H1 (cell line): ENCODE results near the gene MTX3. TPM values are rescaled to one million over a fixed set of nuclear protein-coding genes. Genes with fewer than 3 reads are reported as not detected.

Experiments
- CBX5 ChIP-seq: fragments of 300-800, 300-1000 bp; sonication (generic); IDR thresholded peaks from 2 replicates; pipeline ENCODE4 v1.7.1; 2016; ENCODE audit warnings: antibody characterized with exemption, low read length, low read depth
- EGR1 ChIP-seq: IDR thresholded peaks from 2 replicates; pipeline ENCODE4 v1.6.1; 2011; ENCODE audit warnings: low read depth, low read length, borderline replicate concordance
- EZH2 ChIP-seq: fragments of 200-600 bp; sonication (generic); IDR thresholded peaks from 2 replicates; pipeline ENCODE4 v1.7.1; 2012; ENCODE audit warnings: low read depth, mild to moderate bottlenecking, moderate library complexity, low read length, inconsistent platforms; ENCODE audit not compliant: severe bottlenecking
- KDM5A ChIP-seq: fragments of 200-600 bp; IDR thresholded peaks from 2 replicates; pipeline ENCODE4 v1.7.1; 2012; ENCODE audit warnings: mild to moderate bottlenecking, low read length, inconsistent platforms, mixed read lengths
- TAF7 ChIP-seq: optimal IDR thresholded peaks from 2 replicates; pipeline ENCODE3; 2011; ENCODE audit warnings: low read depth, mild to moderate bottlenecking, inconsistent platforms, low read length, moderate library complexity, borderline replicate concordance
- polyA plus RNA-seq, 7 experiments: library from polyadenylated mRNA; depleted of rRNA in 3 of 7; stranded (reverse) in 5 of 7; unstranded in 2 of 7; fragments of >200 nt in 5 of 7; fragments of 200-250 nt in 2 of 7; gene quantifications; 1 replicate in 5 of 7; 2 replicates in 1 of 7; 4 replicates in 1 of 7; pipeline versions ENCODE4 v1.2.1 to v1.2.3, GENCODE V29; 2011 to 2013; ENCODE audit warnings: missing spikeins in 2 of 7, mixed read lengths in 2 of 7
- total RNA-seq: library from RNA; stranded (reverse); fragmentation: NEBNext Ultra II Directional; extraction: Animal tissue kit (Norgen Biotek cat#: 25700); gene quantifications from 2 replicates; pipeline ENCODE4 v1.2.1, GENCODE V29; 2021
- TF ChIP-seq, protein P1 (sequence below): fragments of 300-600 bp; sonication (generic); IDR thresholded peaks from 2 replicates; pipeline ENCODE4 v1.7.1; 2012; ENCODE audit warnings: low read length, moderate library complexity, mild to moderate bottlenecking, inconsistent platforms; ENCODE audit not compliant: insufficient replicate concordance

MTX3 gene
- total and polyA plus RNA-seq, 2 of the 8 experiments (the other 6 are each of a cell fraction or from before 2014, with no cell fraction given) = 9.4 to 28.8 TPM

DNA sequence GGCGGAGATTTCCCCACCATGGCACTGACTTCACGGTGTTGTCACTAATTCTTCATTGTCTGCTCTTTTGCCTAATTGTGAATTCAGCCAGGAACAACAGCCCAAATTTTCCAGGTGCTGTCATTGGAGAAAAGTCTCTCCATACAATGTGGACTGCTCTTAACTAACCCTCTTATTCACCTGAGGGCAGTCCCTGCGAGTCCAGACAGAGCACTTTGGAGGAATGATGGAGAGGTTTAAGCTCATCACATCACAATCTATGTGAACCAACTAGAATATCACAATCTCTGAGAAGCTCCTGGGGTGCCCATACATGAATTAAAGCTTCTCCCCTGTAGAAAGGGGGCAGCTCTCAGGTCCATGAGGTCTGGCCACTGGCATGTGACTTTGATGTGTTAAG is 56.4 kb downstream of the MTX3 start (continued):
- TF ChIP-seq, protein P1, sequence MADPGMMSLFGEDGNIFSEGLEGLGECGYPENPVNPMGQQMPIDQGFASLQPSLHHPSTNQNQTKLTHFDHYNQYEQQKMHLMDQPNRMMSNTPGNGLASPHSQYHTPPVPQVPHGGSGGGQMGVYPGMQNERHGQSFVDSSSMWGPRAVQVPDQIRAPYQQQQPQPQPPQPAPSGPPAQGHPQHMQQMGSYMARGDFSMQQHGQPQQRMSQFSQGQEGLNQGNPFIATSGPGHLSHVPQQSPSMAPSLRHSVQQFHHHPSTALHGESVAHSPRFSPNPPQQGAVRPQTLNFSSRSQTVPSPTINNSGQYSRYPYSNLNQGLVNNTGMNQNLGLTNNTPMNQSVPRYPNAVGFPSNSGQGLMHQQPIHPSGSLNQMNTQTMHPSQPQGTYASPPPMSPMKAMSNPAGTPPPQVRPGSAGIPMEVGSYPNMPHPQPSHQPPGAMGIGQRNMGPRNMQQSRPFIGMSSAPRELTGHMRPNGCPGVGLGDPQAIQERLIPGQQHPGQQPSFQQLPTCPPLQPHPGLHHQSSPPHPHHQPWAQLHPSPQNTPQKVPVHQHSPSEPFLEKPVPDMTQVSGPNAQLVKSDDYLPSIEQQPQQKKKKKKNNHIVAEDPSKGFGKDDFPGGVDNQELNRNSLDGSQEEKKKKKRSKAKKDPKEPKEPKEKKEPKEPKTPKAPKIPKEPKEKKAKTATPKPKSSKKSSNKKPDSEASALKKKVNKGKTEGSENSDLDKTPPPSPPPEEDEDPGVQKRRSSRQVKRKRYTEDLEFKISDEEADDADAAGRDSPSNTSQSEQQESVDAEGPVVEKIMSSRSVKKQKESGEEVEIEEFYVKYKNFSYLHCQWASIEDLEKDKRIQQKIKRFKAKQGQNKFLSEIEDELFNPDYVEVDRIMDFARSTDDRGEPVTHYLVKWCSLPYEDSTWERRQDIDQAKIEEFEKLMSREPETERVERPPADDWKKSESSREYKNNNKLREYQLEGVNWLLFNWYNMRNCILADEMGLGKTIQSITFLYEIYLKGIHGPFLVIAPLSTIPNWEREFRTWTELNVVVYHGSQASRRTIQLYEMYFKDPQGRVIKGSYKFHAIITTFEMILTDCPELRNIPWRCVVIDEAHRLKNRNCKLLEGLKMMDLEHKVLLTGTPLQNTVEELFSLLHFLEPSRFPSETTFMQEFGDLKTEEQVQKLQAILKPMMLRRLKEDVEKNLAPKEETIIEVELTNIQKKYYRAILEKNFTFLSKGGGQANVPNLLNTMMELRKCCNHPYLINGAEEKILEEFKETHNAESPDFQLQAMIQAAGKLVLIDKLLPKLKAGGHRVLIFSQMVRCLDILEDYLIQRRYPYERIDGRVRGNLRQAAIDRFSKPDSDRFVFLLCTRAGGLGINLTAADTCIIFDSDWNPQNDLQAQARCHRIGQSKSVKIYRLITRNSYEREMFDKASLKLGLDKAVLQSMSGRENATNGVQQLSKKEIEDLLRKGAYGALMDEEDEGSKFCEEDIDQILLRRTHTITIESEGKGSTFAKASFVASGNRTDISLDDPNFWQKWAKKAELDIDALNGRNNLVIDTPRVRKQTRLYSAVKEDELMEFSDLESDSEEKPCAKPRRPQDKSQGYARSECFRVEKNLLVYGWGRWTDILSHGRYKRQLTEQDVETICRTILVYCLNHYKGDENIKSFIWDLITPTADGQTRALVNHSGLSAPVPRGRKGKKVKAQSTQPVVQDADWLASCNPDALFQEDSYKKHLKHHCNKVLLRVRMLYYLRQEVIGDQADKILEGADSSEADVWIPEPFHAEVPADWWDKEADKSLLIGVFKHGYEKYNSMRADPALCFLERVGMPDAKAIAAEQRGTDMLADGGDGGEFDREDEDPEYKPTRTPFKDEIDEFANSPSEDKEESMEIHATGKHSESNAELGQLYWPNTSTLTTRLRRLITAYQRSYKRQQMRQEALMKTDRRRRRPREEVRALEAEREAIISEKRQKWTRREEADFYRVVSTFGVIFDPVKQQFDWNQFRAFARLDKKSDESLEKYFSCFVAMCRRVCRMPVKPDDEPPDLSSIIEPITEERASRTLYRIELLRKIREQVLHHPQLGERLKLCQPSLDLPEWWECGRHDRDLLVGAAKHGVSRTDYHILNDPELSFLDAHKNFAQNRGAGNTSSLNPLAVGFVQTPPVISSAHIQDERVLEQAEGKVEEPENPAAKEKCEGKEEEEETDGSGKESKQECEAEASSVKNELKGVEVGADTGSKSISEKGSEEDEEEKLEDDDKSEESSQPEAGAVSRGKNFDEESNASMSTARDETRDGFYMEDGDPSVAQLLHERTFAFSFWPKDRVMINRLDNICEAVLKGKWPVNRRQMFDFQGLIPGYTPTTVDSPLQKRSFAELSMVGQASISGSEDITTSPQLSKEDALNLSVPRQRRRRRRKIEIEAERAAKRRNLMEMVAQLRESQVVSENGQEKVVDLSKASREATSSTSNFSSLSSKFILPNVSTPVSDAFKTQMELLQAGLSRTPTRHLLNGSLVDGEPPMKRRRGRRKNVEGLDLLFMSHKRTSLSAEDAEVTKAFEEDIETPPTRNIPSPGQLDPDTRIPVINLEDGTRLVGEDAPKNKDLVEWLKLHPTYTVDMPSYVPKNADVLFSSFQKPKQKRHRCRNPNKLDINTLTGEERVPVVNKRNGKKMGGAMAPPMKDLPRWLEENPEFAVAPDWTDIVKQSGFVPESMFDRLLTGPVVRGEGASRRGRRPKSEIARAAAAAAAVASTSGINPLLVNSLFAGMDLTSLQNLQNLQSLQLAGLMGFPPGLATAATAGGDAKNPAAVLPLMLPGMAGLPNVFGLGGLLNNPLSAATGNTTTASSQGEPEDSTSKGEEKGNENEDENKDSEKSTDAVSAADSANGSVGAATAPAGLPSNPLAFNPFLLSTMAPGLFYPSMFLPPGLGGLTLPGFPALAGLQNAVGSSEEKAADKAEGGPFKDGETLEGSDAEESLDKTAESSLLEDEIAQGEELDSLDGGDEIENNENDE = no peak
- no peak for TF ChIP-seq EGR1
- no peak for TF ChIP-seq KDM5A
- no peak for TF ChIP-seq CBX5
- TF ChIP-seq TAF7 = no peak
- no peak for TF ChIP-seq EZH2
